AG09309 (cell line): Measurements from ENCODE around the gene TUBGCP2.

Experiments
- DNase-seq: peaks from one replicate; pipeline ENCODE4 v3.0.0-alpha.2; 2010; ENCODE audit warnings: low read depth
- H3K4me3 ChIP-seq: 2 replicates; pipeline ENCODE4 v1.5.1; 2011; ENCODE audit warnings: mild to moderate bottlenecking, low read depth, low read length, moderate library complexity; ENCODE audit not compliant: control insufficient read depth
- CTCF ChIP-seq: IDR thresholded peaks from 2 replicates; pipeline ENCODE4 v1.5.1; 2011; ENCODE audit warnings: mild to moderate bottlenecking, low read depth, low read length, inconsistent platforms; ENCODE audit not compliant: insufficient read depth, control insufficient read depth; ENCODE audit errors: missing control alignments

Gene TUBGCP2

GRCh38 chr10:133272301-133272963, 36.2 kb downstream of the TUBGCP2 start:
- H3K4me3 ChIP-seq, result no peak overlapping the region
- no peak for DNase-seq
- no peak for TF ChIP-seq CTCF

DNA sequence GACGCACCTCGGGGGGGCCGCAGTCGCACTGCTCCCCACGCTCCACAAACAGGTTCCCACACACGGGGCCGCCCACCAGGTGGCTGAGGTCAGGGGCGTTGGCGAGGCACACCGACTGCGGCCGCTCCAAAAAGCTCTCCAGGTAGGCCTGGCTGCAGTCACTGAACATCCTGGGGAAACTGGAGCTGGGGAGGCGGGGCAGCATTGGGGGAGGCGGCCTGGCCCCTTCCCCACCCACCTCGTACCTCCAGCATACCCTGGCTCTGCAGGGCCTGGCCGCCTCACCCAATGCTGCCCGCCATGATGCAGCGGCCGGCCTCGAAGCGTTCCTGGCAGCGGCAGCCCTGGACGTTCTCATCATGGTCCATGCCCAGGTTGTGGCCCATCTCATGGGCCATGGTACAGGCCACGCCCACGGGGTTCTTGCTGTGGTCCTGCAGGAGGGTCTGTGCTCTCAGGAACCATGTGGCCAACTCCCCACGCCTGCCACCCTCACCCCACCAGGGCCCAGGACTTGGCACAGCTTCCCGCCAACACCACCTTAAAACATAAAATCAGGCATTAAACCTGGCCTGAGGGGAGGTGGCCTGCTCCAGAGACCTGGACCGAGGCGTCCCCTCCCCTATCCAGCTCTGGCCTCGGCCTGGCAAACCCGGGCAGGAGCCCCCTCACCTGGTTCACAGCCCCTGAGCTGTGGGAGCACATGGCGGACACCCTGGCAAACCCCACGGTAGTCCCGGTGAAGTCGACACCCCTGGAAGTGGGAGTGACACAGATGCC, 37.0 kb downstream of the TUBGCP2 start:
- H3K4me3 ChIP-seq, result no peak overlapping the region
- DNase-seq, result no peak
- no peak for TF ChIP-seq CTCF

- DNase-seq, result no peak
- H3K4me3 ChIP-seq, result no peak overlapping the region
- no peak for TF ChIP-seq CTCF
Measured at GRCh38 chr10:133270773-133271297, 37.8 kb downstream of the TUBGCP2 start.

DNA sequence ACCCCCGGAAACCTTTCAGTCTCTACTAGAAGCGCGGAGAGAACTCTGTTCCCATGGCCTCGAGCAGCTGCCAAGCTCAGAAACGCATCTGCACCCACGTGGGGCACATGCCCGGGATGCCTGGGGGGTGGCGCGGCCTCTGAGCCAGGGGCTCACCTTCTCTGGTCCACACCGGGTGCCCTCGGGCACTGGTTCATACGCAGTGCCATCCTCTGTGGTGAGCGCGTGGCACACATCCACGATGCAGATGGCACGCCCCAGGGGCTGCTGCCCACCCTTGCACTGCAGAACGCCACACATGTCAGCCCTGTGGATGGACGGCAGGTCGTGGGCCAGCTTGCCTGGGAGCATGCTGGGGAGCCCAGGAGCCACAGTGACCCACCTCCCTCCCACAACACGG, 38.5 kb downstream of the TUBGCP2 start:
- no peak overlapping the region for H3K4me3 ChIP-seq
- no peak for TF ChIP-seq CTCF
- DNase-seq, result no peak

GRCh38 chr10:133269367-133269766, 39.3 kb downstream of the TUBGCP2 start:
- DNase-seq, result no peak
- no peak overlapping the region for H3K4me3 ChIP-seq
- TF ChIP-seq CTCF, result no peak

DNA sequence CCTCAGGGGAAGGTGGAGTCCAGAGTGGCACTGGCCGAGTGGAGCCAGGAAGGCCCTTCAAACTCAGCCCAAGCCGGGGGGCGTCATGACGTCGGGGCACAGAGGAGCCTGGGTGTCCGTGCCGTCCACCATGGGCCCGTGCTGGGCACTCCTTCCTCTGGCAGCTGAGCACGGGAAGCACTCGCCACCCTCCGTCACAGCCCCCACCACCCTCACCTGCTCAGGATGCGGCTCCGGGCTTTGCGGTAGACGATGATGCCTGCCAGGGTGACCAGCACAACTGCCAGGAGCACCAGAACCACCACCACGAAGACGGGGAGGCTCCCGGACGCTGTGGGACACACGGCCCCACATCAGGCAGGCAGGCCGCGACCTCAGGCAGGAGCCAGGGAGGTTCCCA, 40.1 kb downstream of the TUBGCP2 start:
- no peak for TF ChIP-seq CTCF
- no peak for DNase-seq
- no peak overlapping the region for H3K4me3 ChIP-seq

DNA sequence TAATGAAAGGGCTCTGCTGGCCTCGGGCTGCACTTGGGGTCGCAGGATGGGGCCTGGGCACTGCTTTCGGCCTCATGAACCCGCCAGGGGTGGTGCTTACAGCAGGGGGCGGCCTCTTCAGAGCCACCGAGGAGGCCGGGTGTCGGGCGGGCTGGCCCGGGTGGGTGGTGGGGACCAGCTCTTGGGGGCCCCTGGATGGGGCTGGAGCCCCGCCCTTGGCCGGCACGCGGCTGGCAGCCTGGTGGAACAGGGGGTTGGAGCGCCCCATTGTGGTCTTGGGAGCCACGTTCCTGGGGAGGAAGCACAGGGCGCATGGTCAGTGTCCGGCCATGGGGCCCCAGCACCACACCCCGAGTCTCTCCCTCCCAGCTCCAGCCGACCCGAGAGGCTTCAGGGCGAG, 40.8 kb downstream of the TUBGCP2 start:
- no peak for TF ChIP-seq CTCF
- H3K4me3 ChIP-seq, result no peak overlapping the region
- no peak for DNase-seq
